ENCODE results near the gene EMILIN2.

Gene EMILIN2

DNA sequence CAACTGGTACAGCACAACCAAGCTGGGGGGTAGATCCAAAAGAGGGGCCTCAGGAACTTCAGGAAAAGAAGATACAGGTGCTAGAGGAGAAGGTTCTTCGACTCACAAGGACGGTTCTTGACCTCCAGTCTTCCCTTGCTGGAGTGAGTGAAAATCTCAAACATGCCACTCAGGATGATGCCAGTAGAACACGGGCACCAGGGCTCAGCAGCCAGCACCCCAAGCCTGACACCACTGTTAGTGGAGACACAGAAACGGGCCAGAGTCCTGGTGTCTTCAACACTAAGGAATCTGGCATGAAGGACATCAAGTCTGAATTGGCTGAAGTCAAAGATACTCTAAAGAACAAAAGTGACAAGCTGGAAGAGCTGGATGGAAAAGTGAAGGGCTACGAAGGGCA, 43.8 kb downstream of the EMILIN2 start:
- no peak overlapping the region for H3K4me3 ChIP-seq (ENCODE audit: low read depth, low read length)
- TF ChIP-seq, protein P1, sequence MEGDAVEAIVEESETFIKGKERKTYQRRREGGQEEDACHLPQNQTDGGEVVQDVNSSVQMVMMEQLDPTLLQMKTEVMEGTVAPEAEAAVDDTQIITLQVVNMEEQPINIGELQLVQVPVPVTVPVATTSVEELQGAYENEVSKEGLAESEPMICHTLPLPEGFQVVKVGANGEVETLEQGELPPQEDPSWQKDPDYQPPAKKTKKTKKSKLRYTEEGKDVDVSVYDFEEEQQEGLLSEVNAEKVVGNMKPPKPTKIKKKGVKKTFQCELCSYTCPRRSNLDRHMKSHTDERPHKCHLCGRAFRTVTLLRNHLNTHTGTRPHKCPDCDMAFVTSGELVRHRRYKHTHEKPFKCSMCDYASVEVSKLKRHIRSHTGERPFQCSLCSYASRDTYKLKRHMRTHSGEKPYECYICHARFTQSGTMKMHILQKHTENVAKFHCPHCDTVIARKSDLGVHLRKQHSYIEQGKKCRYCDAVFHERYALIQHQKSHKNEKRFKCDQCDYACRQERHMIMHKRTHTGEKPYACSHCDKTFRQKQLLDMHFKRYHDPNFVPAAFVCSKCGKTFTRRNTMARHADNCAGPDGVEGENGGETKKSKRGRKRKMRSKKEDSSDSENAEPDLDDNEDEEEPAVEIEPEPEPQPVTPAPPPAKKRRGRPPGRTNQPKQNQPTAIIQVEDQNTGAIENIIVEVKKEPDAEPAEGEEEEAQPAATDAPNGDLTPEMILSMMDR (IDR thresholded peaks at IDR 0.05; ENCODE audit: low read depth, low read length) = no peak

DNA sequence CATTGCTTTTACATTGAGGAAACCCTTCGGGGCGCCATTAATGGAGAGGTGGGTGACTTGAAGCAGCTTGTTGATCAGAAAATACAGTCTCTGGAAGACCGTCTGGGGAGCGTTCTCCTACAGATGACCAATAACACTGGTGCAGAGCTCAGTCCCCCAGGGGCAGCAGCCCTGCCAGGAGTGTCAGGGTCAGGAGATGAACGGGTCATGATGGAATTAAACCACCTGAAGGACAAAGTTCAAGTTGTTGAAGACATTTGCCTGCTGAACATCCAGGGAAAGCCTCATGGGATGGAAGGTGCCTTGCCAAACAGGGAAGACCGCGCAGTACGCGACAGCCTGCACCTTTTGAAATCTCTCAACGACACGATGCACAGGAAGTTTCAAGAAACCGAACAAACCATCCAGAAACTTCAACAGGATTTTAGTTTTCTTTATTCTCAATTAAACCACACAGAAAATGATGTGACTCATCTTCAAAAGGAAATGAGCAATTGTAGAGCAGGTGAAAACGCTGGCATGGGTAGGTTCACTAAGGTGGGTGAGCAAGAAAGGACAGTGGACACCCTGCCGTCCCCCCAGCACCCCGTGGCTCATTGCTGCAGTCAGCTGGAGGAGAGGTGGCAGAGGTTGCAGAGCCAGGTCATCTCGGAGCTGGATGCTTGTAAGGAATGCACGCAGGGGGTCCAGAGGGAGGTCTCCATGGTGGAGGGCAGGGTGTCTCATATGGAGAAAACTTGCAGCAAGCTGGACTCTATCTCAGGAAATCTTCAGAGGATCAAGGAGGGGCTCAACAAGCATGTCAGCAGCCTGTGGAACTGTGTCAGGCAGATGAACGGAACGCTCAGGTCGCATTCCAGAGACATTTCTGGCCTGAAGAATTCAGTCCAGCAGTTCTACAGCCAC, 45.0 kb downstream of the EMILIN2 start:
- H3K4me3 ChIP-seq (ENCODE audit: low read depth, low read length) = no peak overlapping the region
- TF ChIP-seq, protein P1 (IDR thresholded peaks at IDR 0.05; ENCODE audit: low read depth, low read length) = no peak

DNA sequence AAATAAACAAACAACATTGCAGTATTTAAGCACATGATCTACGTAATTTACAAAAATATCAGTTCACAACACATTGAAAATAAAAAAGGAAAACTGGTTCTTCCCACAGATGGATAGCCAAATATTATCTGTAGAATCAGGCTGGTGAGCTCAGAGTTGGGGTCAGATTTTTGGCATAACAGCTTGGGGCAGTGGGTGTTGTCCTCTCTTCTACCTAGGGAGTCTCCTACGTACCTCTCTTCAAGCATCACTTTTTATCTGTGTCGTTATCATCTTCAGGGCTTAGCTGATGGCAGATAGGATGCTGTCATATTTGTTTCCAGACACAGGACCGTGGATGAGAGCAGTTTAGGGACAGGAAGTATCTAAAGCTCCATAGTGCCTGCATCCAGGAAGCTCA, 46.2 kb downstream of the EMILIN2 start:
- H3K4me3 ChIP-seq (ENCODE audit: low read depth, low read length) = no peak overlapping the region

DNA sequence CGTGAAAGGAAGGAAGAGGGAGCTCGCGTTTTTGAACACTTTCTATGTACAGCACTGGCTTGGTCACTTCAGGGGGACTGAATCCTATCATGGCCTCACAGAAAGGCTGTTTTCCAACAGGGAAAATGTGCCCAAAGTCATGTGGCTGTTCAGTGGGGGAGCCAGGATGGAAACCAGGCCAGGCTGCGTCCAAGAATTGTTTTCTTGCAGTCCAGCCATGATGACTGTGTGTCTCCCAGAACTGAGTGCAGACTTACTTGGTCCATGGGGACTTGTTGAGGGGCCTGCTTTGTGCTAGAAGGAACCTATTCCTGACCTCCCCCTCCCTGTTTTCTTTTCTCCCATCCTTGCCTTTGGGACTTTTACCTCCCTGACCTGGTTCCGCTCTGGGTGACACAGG, 46.9 kb downstream of the EMILIN2 start:
- no peak overlapping the region for H3K4me3 ChIP-seq (ENCODE audit: low read depth, low read length)
- TF ChIP-seq, protein P1 (IDR thresholded peaks at IDR 0.05; ENCODE audit: low read depth, low read length) = no peak

More for the DNA sequence above, 46.2 kb downstream of the EMILIN2 start:
- TF ChIP-seq, protein P1 (IDR thresholded peaks at IDR 0.05; ENCODE audit: low read depth, low read length) = no peak

DNA sequence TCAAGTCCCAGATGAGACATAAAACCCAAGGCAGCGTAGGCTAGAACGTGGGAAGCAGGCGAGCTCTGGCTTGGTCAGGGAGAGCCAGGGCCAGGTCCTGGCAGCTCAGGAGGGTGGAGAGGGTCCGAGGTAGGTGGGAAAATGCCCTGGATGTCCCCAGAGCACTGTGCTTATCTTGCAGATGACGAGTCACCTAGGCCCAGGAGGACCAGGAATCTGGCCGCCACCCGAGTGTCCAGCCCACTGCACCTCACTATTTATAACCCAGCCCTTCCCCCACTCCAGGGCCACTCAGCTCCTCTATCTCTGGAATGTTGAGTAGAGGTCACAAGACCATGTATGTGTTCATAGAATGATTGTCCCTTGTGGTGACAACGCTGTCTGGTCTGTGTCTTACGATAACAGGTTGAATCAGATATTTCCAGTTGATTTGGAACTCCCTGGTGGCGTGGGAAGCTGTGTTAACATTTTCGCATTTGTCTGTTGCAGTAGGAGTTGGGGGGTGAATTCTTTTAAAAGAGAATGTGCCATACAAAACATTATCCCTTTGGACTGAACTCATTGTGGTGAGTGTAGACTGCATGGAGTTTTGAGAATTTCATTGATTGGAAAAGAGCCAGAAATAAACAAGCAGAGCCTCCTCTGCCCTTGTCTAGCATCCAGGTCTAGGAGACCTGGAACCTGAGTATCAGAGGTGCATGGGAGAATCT, 47.5 kb downstream of the EMILIN2 start:
- H3K4me3 ChIP-seq (ENCODE audit: low read depth, low read length) = no peak overlapping the region
- TF ChIP-seq, protein P1 (IDR thresholded peaks at IDR 0.05; ENCODE audit: low read depth, low read length) = no peak

DNA sequence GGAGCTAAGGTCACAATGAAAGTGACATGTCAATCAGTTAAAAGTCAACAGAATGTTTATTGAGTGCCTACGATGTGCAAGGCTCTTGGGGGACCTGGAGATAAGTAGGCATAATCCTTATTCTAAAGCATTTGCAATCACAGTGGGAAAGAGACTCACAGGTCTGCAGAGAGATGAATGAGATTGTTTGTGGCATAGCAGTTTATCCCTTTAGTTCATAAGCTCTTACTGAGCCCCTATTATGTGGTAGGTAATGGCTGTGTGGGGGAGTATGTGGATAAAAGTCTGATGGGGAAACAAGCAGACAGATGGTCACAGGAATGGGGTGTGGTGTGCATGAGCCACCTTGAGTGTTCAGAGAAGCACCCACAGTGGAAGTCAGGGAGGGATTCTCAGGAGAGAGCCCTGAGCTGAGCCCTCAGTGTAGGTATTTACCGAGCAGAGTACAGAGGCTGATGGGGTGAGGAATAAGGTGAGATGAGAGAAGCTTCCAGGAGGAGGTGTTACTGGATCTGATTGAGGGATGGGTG, 48.1 kb downstream of the EMILIN2 start:
- H3K4me3 ChIP-seq (ENCODE audit: low read depth, low read length) = no peak overlapping the region
- TF ChIP-seq, protein P1 (IDR thresholded peaks at IDR 0.05; ENCODE audit: low read depth, low read length) = no peak

DNA sequence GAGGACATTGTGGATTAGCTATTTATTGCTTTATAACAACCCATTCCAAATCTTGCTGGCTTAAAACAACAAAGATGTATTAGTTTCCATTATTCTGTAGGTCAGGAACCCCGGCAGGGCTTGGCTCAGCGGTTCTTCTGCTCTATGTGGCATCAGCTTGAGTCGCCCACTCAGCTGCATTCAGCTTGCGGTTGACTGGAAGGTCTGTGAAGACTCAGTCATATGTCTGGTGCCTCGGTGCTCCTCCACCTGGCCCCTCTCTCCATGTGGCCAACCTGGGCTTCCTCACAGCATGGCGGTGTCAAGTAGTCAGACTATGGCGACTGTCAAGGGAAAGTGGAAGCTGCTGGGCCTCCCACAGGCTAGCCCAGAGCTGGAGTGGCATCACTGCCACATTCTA, 48.6 kb downstream of the EMILIN2 start:
- H3K4me3 ChIP-seq (ENCODE audit: low read depth, low read length) = no peak overlapping the region
- TF ChIP-seq, protein P1 (IDR thresholded peaks at IDR 0.05; ENCODE audit: low read depth, low read length) = no peak

Data from WI38 (cell line).